ENCODE results near the gene PLXND1.

DNA sequence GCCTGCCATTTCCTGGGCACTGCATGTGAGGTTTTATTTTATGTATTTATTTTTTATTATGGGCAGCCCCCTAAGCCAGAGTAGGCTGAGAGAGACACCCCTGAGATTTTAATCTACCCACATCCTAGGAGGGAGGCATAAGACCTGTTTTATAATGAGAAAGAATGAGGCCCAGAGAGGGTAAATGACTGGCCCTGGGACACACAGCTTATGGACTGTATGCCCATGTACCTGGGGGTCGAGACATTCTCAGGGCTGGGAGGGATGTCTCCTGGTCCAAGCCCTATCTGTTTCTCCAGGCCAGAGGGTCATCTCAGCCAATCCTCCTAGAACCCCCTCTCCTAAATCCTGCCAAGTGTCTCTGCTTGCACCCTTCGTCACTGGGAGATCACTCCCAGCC is 6.1 kb downstream of the PLXND1 start:
- TF ChIP-seq, protein P1, sequence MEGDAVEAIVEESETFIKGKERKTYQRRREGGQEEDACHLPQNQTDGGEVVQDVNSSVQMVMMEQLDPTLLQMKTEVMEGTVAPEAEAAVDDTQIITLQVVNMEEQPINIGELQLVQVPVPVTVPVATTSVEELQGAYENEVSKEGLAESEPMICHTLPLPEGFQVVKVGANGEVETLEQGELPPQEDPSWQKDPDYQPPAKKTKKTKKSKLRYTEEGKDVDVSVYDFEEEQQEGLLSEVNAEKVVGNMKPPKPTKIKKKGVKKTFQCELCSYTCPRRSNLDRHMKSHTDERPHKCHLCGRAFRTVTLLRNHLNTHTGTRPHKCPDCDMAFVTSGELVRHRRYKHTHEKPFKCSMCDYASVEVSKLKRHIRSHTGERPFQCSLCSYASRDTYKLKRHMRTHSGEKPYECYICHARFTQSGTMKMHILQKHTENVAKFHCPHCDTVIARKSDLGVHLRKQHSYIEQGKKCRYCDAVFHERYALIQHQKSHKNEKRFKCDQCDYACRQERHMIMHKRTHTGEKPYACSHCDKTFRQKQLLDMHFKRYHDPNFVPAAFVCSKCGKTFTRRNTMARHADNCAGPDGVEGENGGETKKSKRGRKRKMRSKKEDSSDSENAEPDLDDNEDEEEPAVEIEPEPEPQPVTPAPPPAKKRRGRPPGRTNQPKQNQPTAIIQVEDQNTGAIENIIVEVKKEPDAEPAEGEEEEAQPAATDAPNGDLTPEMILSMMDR (IDR thresholded peaks at IDR 0.05) = no peak
- no peak for TF ChIP-seq POLR2A (IDR thresholded peaks at IDR 0.05)

All from lower leg skin (tissue), 3 donors.